ENCODE data around the gene KLK3.

DNA sequence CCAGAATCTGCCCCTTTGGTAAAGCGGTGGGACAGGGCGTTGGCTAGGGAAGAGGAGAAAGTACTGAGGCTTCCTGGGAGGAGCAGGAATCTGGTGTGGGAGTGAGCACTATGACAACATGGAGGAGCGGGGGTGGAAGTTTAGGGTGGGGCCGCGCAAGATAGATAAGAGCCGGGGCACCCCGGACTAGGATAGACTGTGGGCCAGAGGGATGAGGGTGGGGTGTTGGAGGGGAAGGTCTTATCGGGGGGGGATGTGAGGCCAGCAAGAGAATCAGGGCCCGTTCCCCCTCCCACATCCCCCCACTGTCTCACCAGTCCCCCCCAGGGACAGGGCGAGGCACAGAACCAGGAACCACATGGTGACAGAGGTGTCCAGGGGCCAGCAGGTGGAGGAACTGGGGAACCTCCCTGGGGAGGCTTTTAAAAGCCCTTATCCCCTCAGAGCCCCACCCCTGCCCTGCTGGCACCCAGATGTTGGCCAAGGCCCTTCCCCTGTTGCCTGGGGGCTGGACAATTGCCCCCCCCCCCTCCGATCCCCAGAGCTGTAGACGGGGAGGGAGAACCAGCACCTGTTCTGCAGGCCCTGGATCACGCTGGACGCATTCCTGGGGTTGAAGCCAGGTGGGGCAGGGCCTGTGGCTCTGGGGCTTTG lies 31.2 kb upstream of the KLK3 start, which contains the start of gene KLK1:
- TF ChIP-seq, protein P1, sequence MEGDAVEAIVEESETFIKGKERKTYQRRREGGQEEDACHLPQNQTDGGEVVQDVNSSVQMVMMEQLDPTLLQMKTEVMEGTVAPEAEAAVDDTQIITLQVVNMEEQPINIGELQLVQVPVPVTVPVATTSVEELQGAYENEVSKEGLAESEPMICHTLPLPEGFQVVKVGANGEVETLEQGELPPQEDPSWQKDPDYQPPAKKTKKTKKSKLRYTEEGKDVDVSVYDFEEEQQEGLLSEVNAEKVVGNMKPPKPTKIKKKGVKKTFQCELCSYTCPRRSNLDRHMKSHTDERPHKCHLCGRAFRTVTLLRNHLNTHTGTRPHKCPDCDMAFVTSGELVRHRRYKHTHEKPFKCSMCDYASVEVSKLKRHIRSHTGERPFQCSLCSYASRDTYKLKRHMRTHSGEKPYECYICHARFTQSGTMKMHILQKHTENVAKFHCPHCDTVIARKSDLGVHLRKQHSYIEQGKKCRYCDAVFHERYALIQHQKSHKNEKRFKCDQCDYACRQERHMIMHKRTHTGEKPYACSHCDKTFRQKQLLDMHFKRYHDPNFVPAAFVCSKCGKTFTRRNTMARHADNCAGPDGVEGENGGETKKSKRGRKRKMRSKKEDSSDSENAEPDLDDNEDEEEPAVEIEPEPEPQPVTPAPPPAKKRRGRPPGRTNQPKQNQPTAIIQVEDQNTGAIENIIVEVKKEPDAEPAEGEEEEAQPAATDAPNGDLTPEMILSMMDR (IDR thresholded peaks at IDR 0.05) = no peak
- no peak for TF ChIP-seq POLR2A (IDR thresholded peaks at IDR 0.05)

Measured in vagina (tissue), 2 donors.